DND-41 (cell line): ENCODE results near the gene CORO6.

Experiments used
- EZH2 ChIP-seq: IDR thresholded peaks from 3 replicates; pipeline ENCODE4 v1.6.1; 2012; ENCODE audit warnings: borderline replicate concordance, low read depth, mild to moderate bottlenecking, moderate library complexity, low read length, inconsistent platforms; ENCODE audit not compliant: severe bottlenecking
- TF ChIP-seq, protein P1 (sequence below): IDR thresholded peaks from 2 replicates; pipeline ENCODE4 v1.5.1; 2012; ENCODE audit warnings: borderline replicate concordance, low read length, moderate library complexity, mild to moderate bottlenecking; ENCODE audit not compliant: poor library complexity, severe bottlenecking; ENCODE audit errors: extremely low read depth

DNA sequence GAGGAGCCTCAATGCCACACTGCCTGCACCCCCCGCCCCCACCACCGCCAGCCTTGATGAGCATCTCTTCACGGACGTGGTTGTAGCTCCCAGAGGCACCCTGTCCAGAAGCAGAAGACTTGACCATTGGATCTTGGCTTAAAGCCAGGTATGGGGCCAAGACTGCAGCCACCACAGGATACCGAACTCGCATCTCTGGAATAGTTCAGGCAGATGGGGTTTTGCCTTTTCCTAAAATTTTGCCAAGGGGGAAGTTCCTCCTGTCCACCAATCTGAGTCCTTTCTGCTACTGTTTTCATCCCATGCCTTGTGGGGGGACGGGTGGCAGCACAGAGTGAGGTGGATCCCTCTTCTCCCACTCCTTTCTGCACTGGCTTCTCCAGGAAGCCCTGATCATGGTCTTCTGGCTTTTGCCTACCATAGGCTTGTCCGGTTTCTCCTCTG lies 939 bp downstream of the CORO6 start:
- TF ChIP-seq EZH2 = no peak
- TF ChIP-seq, protein P1, sequence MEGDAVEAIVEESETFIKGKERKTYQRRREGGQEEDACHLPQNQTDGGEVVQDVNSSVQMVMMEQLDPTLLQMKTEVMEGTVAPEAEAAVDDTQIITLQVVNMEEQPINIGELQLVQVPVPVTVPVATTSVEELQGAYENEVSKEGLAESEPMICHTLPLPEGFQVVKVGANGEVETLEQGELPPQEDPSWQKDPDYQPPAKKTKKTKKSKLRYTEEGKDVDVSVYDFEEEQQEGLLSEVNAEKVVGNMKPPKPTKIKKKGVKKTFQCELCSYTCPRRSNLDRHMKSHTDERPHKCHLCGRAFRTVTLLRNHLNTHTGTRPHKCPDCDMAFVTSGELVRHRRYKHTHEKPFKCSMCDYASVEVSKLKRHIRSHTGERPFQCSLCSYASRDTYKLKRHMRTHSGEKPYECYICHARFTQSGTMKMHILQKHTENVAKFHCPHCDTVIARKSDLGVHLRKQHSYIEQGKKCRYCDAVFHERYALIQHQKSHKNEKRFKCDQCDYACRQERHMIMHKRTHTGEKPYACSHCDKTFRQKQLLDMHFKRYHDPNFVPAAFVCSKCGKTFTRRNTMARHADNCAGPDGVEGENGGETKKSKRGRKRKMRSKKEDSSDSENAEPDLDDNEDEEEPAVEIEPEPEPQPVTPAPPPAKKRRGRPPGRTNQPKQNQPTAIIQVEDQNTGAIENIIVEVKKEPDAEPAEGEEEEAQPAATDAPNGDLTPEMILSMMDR = no peak
